Measurements from ENCODE around the gene C22orf31. TPM values are rescaled to one million over a fixed set of nuclear protein-coding genes. Genes with fewer than 3 reads are reported as not detected.

C22orf31 gene
- polyA plus RNA-seq, 1 experiment: not detected

GRCh38 chr22:29105468-29105867, 43.8 kb upstream of the C22orf31 start:
- ChIA-PET POLR2A (no interaction called here), CTCF (interaction anchor here (1.7 kb wide), 1 partner anchor 250 kb away, joined by 3 read pairs; no protein-coding TSS in a partner anchor)
- DNase-seq (ENCODE audit: low read depth): no peak
- Histone ChIP-seq H3K4me3 (ENCODE audit: low read depth, low read length) (no peak overlapping the region), H3K36me3 (ENCODE audit: control insufficient read depth, insufficient read depth, low read length) (no peaks in the 10 kb centered on the region), H3K27me3 (ENCODE audit: control insufficient read depth, insufficient read depth, low read length) (no peaks in the 10 kb centered on the region)
- TF ChIP-seq, protein P1, sequence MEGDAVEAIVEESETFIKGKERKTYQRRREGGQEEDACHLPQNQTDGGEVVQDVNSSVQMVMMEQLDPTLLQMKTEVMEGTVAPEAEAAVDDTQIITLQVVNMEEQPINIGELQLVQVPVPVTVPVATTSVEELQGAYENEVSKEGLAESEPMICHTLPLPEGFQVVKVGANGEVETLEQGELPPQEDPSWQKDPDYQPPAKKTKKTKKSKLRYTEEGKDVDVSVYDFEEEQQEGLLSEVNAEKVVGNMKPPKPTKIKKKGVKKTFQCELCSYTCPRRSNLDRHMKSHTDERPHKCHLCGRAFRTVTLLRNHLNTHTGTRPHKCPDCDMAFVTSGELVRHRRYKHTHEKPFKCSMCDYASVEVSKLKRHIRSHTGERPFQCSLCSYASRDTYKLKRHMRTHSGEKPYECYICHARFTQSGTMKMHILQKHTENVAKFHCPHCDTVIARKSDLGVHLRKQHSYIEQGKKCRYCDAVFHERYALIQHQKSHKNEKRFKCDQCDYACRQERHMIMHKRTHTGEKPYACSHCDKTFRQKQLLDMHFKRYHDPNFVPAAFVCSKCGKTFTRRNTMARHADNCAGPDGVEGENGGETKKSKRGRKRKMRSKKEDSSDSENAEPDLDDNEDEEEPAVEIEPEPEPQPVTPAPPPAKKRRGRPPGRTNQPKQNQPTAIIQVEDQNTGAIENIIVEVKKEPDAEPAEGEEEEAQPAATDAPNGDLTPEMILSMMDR (IDR thresholded peaks at IDR 0.05; ENCODE audit: insufficient read depth, low read depth, low read length): no peak

DNA sequence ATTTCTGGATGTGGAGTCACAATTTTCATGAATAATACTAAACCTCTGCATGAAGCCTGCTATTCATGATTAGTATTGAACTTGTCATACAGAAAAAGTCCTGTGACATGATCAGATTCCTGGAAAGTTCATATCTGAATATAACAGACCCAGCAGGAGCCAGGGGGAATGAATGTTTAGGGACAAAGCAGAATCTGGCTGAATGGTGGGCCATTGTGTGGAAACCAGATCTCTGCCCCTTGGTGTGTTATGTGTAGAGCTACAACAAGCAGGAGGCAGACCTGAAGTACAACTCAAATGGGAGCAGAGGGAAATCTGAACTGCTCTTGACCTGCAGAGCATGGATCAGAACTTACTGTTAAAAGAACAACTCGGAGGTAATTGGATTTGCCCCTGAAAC, 41.5 kb upstream of the C22orf31 start:
- no peaks in the 10 kb centered on the region for H3K27me3 ChIP-seq (ENCODE audit: control insufficient read depth, insufficient read depth, low read length)
- TF ChIP-seq, protein P1 (IDR thresholded peaks at IDR 0.05; ENCODE audit: insufficient read depth, low read depth, low read length): no peak
- H3K4me3 ChIP-seq (ENCODE audit: low read depth, low read length): no peak overlapping the region
- POLR2A ChIA-PET: no interaction called here
- no peaks in the 10 kb centered on the region for H3K36me3 ChIP-seq (ENCODE audit: control insufficient read depth, insufficient read depth, low read length)
- DNase-seq (ENCODE audit: low read depth): no peak
- CTCF ChIA-PET: interaction anchor here (1.6 kb wide), 1 partner anchor 51 kb away, joined by 5 read pairs; no protein-coding TSS in a partner anchor

DNA sequence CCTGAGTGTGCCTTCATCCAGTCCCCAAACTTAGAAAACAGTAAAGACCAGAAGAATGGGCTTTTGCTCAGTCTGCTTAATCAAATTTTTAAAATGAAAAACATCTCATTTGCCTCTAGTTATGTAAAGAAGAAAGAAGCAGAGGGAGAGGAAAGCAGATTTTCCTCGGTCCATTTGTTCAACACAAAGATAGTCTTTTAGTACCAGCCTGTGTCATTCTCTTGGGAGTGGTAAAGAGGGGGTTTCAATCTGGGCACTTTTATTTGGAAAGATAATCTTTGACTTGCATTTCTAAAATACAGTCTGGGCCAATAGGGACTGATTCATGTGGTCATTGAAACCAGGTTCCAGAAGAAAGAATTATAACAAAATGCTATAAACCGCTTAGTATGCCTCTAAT, 40.7 kb upstream of the C22orf31 start:
- ChIA-PET CTCF (interaction anchor here (0.6 to 2.0 kb wide), 3 partner anchors 8 to 58 kb away, joined by 4 to 5 read pairs (median 4); no protein-coding TSS in a partner anchor), POLR2A (no interaction called here)
- TF ChIP-seq, protein P1 (IDR thresholded peaks at IDR 0.05; ENCODE audit: insufficient read depth, low read depth, low read length): no peak
- H3K27me3 ChIP-seq (ENCODE audit: control insufficient read depth, insufficient read depth, low read length): no peaks in the 10 kb centered on the region
- no peak for DNase-seq (ENCODE audit: low read depth)
- no peaks in the 10 kb centered on the region for H3K36me3 ChIP-seq (ENCODE audit: control insufficient read depth, insufficient read depth, low read length)
- H3K4me3 ChIP-seq (ENCODE audit: low read depth, low read length): no peak overlapping the region

- POLR2A ChIA-PET: no interaction called here
- Histone ChIP-seq H3K27me3 (ENCODE audit: control insufficient read depth, insufficient read depth, low read length) (no peaks in the 10 kb centered on the region), H3K4me3 (ENCODE audit: low read depth, low read length) (no peak overlapping the region), H3K36me3 (ENCODE audit: control insufficient read depth, insufficient read depth, low read length) (no peaks in the 10 kb centered on the region)
- CTCF ChIA-PET: no interaction called here
- TF ChIP-seq, protein P1 (IDR thresholded peaks at IDR 0.05; ENCODE audit: insufficient read depth, low read depth, low read length): no peak
- no peak for DNase-seq (ENCODE audit: low read depth)
Measured at GRCh38 chr22:29098296-29098695, 36.7 kb upstream of the C22orf31 start.

DNA sequence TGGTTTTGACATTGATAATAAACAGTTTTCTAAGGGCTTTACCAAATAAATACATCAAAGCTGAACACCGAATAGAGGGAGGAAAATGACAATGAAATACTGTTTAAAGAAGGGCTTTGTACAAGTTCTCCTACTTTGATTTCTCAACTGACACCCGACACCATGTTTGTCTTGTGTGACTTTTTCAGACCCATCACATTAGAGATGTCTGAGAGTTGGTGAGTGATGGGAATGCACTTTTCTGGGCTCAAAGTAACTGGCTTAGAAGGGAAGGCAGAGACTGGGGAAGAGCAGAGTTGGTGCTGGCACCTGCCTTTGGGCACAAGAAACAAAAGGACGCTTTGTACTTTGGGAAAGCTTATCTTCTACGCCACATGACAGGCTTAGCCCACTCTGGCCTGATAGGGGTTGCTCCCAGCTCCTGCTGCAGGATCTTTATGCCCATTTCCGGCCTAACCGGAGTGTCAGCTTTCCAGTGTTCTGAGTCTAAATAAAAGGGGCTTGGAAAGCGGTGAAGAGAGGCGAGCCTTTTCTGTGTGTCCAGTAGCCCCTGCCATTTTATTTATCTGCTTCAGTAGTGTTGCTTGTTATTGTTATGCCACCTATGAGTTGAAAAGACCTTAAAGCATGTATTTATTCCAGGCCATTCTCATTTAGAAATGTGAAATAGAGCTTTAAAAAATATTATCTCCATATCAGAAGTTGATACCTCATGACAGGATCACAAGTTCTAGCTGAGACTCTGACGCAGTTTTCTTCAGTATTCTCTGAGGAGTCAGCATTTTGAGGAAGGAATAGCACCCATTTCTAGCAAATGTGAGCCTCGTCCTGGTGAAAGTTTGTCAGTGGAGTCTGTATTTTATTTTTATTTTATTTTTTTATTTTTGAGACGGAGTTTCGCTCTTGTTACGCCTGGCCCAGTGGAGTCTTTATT, 35.4 kb upstream of the C22orf31 start:
- Histone ChIP-seq H3K36me3 (ENCODE audit: control insufficient read depth, insufficient read depth, low read length) (no peaks in the 10 kb centered on the region), H3K27me3 (ENCODE audit: control insufficient read depth, insufficient read depth, low read length) (no peaks in the 10 kb centered on the region), H3K4me3 (ENCODE audit: low read depth, low read length) (no peak overlapping the region)
- no peak for DNase-seq (ENCODE audit: low read depth)
- ChIA-PET POLR2A (no interaction called here), CTCF (interaction anchor here (0.7 to 3.2 kb wide), 2 partner anchors 57 kb away, joined by 3 to 12 read pairs; no protein-coding TSS in a partner anchor)
- TF ChIP-seq, protein P1 (IDR thresholded peaks at IDR 0.05; ENCODE audit: insufficient read depth, low read depth, low read length): no peak
